Stimulated activated CD4-positive, alpha-beta T cell treated with anti-CD3 and anti-CD28 coated beads, Interleukin-1b, Interleukin-23, amount 100 ng/mL, for 4 hours (primary cell): Measurements from ENCODE around the gene EGLN1.

Experiments
- DNase-seq, 2 donors: peaks; one replicate each; pipeline ENCODE4 v3.0.0-alpha.2; 2020; ENCODE audit warnings: low read depth in 2 of 2

Gene EGLN1

GRCh38 chr1:231421546-231421970 is 529 bp downstream of the EGLN1 start:
- peak in 1 of 2 donors; percentile 15 for DNase-seq

DNA sequence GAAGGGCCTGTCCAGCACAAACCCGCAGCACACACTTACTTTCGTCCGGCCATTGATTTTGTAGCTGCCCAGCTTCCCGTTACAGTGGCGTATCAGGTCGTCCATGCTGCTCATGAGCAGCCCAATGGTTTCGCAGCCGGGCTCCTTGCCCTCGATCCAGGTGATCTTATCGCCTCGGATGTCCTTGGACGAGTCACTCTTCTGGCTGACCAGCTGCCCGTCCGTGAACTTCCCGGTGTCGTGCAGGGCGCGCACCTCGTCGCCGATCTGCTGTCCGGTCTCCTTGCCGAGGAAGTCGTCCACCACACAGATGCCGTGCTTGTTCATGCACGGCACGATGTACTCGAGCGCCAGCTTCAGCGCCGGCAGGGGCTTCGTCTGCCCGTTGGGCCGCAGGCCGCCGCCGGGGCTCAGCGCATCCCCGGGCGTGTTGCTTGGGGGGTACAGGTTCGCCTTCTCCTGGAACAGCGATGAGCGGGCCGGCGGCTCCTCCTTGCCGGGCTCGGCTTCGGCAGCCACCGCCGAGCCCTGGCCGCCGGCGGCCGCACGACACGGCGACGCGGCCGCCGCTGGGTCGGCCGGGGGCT is 1.0 kb downstream of the EGLN1 start:
- DNase-seq, result peak; percentile 19 to 29

DNA sequence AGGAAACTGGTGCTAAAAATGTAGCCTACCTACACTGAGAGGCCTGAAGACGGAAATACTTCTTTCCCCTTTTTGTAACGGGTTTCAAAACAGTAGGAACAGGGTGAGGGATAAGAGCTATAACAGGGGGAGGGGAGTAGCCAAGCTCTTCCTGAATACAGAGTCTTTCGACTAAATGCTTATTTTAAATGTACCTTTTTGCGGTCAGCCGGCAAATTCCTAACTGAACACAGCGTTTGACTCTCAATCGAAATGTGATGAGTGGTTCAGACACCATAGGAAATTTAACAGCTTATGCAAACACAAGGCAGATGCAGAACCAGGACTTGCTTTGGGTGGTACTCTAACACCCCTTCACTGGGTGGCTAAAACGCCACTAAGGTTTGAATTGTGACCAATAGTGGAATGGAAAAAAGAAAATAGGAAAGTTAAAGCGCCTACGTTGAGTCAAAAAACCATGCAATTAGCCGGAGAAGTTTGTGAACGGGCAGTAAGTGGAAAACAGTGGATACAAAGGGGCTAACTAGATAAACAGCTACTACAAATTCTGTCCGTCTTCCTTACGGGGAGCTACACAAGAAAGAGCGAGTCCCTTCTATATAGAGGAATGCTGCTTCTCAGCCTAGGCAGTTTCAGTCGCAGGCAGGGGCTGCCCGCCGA is 1.7 kb downstream of the EGLN1 start:
- DNase-seq, result no peak

DNA sequence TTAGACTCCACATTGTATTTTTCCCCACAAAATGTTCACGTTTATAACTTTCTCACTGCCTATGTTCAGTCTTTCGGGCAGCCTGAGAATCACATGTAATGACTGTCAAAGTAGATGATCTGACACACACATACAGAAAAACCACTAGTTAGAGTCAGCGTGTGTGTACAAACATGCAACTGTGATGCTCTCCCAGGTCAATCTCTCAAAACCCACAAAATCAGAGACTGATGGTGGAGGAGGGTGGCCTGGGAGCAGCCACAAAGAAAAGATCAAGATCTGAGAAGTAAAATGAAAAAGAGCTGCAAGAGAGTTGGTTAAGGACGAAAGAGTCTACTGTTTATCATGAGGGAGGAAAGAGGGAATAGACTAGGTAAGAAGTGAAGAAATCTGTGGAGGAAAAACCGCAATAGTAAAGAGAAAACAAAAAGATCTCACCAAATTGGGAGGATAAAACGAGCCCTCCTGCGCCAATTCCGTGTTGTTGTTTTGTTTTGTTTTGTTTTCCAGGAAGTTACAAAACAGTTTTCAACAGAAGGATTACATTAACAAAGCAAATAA is 2.3 kb downstream of the EGLN1 start:
- no peak for DNase-seq

DNA sequence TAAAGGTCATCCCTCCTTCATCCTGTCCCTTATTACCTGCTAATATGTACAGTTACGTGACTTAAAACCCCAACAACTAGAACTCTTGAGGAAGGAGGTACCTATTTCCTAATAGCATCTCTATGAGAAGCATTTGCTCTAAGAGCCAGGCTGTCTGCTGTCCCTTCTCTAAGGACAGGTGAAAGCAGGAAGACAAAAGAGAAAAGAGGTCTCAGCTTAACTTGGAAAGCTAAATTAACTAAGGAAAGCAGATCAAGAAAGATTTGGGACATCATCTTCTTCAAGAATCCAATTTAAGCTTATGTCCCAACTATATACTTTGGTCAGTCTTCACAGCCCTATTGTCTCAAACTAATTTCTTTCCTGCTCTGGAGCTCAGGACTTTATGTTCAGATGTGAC is 2.9 kb downstream of the EGLN1 start:
- DNase-seq, result no peak

GRCh38 chr1:231418741-231419107 is 3.4 kb downstream of the EGLN1 start:
- no peak for DNase-seq

DNA sequence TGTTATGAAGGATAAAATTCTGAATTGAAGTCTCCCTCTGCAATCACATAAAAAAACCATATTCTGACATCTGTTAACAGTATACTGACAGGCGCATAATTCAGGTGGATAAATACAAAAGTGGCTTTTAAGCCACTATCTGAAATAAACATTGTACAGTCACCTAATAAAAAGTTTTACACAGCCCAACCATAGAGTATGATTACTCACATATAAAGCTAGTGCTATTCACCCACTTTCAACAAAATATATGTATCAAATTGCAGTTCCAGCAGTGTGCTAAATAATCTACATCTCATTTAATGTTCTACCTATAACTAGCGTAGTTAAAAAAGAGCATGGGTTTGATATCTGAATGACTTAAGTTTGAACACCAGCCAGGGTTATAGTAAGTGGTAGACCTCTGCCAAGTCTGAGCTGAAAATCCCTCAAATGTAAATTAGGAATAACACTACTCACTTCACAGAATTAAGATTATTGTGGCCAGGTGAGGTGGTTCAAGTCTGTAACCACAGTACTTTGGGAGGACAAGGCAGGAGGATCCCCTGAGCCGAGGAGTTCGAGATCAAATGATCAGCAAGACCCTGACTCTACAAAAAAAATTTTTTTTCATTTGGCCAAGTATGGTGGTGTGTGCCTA is 3.9 kb downstream of the EGLN1 start:
- no peak for DNase-seq

DNA sequence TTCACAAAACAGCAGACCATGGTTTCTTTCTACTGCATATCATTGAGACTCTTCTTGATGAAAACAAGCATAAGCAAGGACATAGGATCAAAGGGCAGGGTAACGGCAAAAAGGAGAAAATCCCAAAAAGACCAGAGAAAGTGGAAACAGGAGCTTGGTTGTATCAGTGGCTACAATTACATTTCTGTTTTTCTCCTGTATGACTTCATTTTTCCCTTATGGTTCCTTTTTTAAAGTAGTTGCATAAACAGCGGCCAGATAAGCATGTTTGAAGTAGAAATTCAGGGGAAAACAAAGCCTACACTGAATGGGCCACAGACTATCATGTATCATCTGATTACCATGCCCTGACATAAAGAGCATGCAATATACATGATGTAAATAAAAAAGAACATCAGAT is 4.6 kb downstream of the EGLN1 start:
- DNase-seq, result no peak

DNA sequence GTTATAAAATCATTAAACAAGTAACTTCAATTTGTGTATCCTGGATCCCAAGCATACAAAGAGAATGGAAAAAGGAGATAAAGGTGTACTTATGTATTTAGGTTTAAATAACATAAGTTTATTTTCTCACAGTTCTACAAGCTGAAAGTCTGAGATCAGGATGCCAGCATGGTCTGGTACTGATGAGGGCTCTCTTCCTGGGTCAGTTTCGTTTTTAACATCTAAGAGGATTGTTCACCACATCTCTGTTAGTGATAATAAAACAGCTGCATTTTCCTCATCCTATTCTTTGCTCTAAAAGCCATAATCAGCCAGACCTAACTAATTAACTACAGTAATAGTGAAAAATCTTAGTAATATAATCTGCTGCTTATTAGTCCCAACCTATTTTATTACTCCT is 5.2 kb downstream of the EGLN1 start:
- no peak for DNase-seq

DNA sequence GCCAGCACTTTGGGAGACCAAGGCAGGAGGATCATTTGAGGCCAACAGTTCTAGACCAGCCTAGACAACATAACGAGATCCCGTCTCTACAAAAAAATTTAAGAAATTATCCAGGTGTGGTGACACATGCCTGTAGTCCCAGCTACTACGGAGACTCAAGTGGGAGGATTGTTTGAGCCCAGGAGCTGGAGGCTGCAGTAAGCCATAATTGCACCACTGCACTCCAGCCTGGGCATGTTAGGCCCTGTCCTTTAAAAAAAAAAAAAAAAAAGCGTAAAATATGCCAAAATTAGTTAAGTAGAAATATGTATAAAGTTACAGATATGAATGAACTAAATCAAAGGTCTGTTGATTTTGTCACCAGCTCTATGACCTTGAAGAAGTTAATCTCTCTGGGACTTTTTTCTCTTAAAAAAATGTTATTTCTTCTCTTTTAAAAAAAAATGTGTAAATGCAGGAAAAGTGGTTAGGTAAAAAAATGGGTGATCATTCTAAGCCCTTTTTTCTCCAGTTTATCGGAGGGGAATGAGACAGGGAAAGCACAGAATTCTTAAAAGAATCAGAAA is 7.0 kb downstream of the EGLN1 start:
- DNase-seq, result no peak

- DNase-seq, result no peak
Observed at GRCh38 chr1:231414260-231415016, 7.6 kb downstream of the EGLN1 start.

DNA sequence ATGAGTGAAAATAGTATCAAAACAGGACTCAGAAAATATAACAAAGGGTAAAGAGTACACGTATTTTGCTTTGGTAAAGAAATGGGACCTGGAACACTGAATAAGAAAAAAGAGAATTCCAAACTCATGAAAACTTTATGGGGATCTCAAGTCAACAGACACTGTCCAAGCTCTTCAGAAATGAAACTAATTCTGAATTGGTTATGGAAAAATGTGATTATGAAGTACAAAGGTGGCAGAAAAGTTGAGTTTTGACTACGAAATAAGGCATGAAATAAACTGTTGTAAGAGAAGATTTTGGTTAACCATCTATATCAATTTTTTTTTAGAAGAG is 8.4 kb downstream of the EGLN1 start:
- DNase-seq, result no peak

DNA sequence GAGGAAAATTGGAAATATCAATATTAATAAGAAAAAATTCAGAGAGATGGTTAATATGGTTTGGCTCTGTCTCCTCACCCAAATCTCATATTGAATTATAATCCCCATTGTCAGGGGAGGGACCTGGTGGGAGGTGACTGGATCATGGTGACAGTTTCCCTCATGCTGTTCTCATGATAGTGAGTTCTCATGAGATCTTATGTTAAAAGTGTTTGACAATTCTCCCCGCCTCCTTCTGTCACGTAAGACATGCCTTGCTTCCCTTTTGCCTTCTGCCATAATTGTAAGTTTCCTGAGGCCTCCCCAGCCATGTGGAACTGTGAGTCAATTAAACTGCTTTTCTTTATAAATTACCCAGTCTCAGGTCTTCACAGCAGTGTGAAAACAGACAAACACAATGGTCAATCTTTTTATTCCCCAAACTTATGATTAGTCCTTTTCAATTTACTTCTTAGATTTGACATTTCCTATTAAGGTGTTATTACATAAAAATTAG is 11.0 kb downstream of the EGLN1 start:
- no peak for DNase-seq

- DNase-seq, result no peak
Observed at GRCh38 chr1:231410036-231410612, 12.0 kb downstream of the EGLN1 start.

GRCh38 chr1:231408528-231409094 is 13.5 kb downstream of the EGLN1 start:
- no peak for DNase-seq

- no peak for DNase-seq
Observed at GRCh38 chr1:231407547-231408396, 14.3 kb downstream of the EGLN1 start.

DNA sequence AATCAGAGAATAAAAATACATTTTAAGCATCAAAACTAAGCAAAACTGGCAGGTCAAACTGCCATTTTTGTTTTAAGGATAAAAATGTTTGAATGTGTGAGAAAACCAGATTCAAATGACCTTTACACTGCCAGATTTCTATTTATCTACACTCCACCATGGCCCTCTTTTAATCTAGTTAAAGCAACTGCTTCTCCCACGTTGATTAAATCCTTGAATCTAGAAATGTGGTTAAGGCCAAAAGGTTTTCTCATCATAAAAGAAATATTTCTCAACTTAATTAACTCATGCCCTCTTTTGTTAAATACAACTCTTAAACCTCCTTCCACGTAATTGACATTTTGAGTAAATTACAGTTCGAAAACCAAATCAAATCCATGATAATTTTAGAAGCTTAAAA is 15.0 kb downstream of the EGLN1 start:
- DNase-seq, result no peak

GRCh38 chr1:231404318-231404717 is 17.8 kb downstream of the EGLN1 start:
- DNase-seq, result no peak

DNA sequence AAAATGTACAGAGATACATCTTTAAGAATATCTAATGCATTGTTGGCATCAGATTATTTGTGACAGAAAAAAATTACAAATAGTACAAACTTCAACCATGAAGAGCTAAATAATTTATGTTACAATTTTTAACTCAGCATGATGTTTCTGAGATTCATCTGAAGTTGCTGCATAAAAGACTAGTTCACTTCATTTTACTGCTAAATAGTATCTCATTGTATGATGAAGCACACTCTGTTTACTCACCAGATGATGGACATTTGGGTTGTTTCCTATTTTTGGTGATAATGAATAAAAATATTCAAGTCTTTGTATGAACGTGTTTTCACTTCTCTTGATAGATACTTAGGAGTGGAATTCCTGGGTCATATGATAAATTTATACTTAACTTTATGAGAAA is 20.6 kb downstream of the EGLN1 start:
- DNase-seq, result no peak
